HFFc6 (cell line): ENCODE measurements around the gene RPL23. TPM values are rescaled to one million over a fixed set of nuclear protein-coding genes. Genes with fewer than 3 reads are reported as not detected.

ENCODE experiments used
- DNase-seq: peaks from one replicate; pipeline ENCODE4 v3.0.0-alpha.2; 2018
- H3K27ac Mint-ChIP-seq: 2 replicates; pipeline ENCODE4 v1.8.0; 2020; ENCODE audit warnings: mild to moderate bottlenecking, mixed read lengths
- H3K27me3 Mint-ChIP-seq: 2 replicates; pipeline ENCODE4 v1.8.0; 2021; ENCODE audit warnings: mild to moderate bottlenecking, moderate library complexity, mixed read lengths; ENCODE audit not compliant: insufficient read depth
- H3K36me3 Mint-ChIP-seq: 2 replicates; pipeline ENCODE4 v1.8.0; 2021; ENCODE audit warnings: low read depth, mixed read lengths
- H3K4me1 Mint-ChIP-seq: 2 replicates; pipeline ENCODE4 v1.8.0; 2020; ENCODE audit warnings: low read depth, mixed read lengths
- H3K4me3 Mint-ChIP-seq: 2 replicates; pipeline ENCODE4 v1.8.0; 2020; ENCODE audit warnings: mild to moderate bottlenecking, moderate library complexity, mixed read lengths
- H3K9me3 Mint-ChIP-seq: 2 replicates; pipeline ENCODE4 v1.8.0; 2020; ENCODE audit warnings: mild to moderate bottlenecking, mixed read lengths
- CTCF ChIP-seq: fragments of 200-600 bp; sonication (generic); IDR thresholded peaks from 2 replicates; pipeline ENCODE4 v1.5.0; 2021; ENCODE audit warnings: antibody characterized with exemption, mild to moderate bottlenecking
- microRNA-seq: library from miRNA; unstranded; fragments of <30 nt; microRNA quantifications from one replicate; pipeline ENCODE4, GENCODE V29; 2019
- total RNA-seq, 6 experiments: library from RNA; stranded (reverse); fragmentation: NEBNext Ultra II Directional; extraction: Animal tissue kit (Norgen Biotek cat#: 25700); gene quantifications; 2 replicates in 1 of 6; 3 replicates in 5 of 6; pipeline ENCODE4 v1.2.3, GENCODE V29; 2021

RPL23 gene
- total RNA-seq, 6 experiments from 2014 or later: 1,099 to 1,402 (median 1,310) TPM

GRCh38 chr17:38800237-38800760 is 53.2 kb downstream of the RPL23 start:
- DNase-seq: no peak
- Mint-ChIP-seq H3K4me1 (peaks cover 38% of the 10 kb centered on the region), H3K27ac (peak overlapping the region; percentile 69), H3K36me3 (peaks cover 49% of the 10 kb centered on the region), H3K4me3 (peak overlapping the region; percentile 88), H3K9me3 (no peaks in the 10 kb centered on the region), H3K27me3 (peaks cover 3% of the 10 kb centered on the region; the same call in 1 of the 2 replicates)
- TF ChIP-seq CTCF: no peak

GRCh38 chr17:38799501-38800236 is 53.9 kb downstream of the RPL23 start, which contains the start of gene PIP4K2B:
Gene PIP4K2B (minus strand): TSS chr17:38799556. CDS start chr17:38799424, 132 bp downstream.
- Mint-ChIP-seq H3K4me1 (peaks cover 38% of the 10 kb centered on the region), H3K4me3 (peak within 1 kb of the TSS; percentile 96), H3K27me3 (peaks cover 3% of the 10 kb centered on the region; the same call in 1 of the 2 replicates), H3K27ac (peak within 1 kb of the TSS; percentile 92), H3K9me3 (no peaks in the 10 kb centered on the region), H3K36me3 (peaks cover 49% of the 10 kb centered on the region)
- DNase-seq: peak; percentile 96
- TF ChIP-seq CTCF: no peak

GRCh38 chr17:38798614-38799500 is 54.7 kb downstream of the RPL23 start:
- Mint-ChIP-seq H3K27ac (peak overlapping the region; percentile 92), H3K27me3 (peaks cover 3% of the 10 kb centered on the region; the same call in 1 of the 2 replicates), H3K36me3 (peaks cover 51% of the 10 kb centered on the region), H3K4me1 (peaks cover 38% of the 10 kb centered on the region), H3K9me3 (no peaks in the 10 kb centered on the region), H3K4me3 (peak overlapping the region; percentile 96)
- peak; percentile 22; the same call in 1 of the 2 replicates for TF ChIP-seq CTCF
- peak; percentile 18 for DNase-seq

Small RNAs within 50 kb of the gene (microRNA-seq; reads per million reads assigned to microRNA genes)
- not detected for gene MIR4727

Other genes with a start within 250 kb of the RPL23 start
- gene SRCIN1, start 247.8 kb downstream of the RPL23 start, total RNA-seq: not detected
- 1 to 10 TPM in 5 of 6 experiments, under 1 TPM in 1; 0.95 to 1.4 (median 1.3) TPM for gene EPOP, start 178.8 kb downstream of the RPL23 start, total RNA-seq
- gene MLLT6, start 148.4 kb downstream of the RPL23 start, total RNA-seq: 10 to 100 TPM; 26.5 to 31.5 (median 30.2) TPM
- 10 to 100 TPM; 35.0 to 38.7 (median 36.6) TPM for gene CISD3, start 123.4 kb downstream of the RPL23 start, total RNA-seq
- 10 to 100 TPM; 59.7 to 73.5 (median 69.0) TPM for gene PCGF2, start 105.4 kb downstream of the RPL23 start, total RNA-seq
- gene PSMB3, start 101.0 kb downstream of the RPL23 start, total RNA-seq: 100 to 1,000 TPM; 232 to 273 (median 253) TPM
- gene PIP4K2B, start 54.2 kb downstream of the RPL23 start, total RNA-seq: 10 to 100 TPM; 48.7 to 61.8 (median 55.5) TPM
- 10 to 100 TPM; 11.0 to 13.7 (median 12.9) TPM for gene CWC25, start 28.4 kb downstream of the RPL23 start, total RNA-seq
- 100 to 1,000 TPM; 428 to 517 (median 484) TPM for gene LASP1, start 16.3 kb upstream of the RPL23 start, total RNA-seq
- gene FBXO47, start 113.7 kb upstream of the RPL23 start, total RNA-seq: not detected